Daoy (cell line): ENCODE data around the gene CCM2. TPM values are rescaled to one million over a fixed set of nuclear protein-coding genes. Genes with fewer than 3 reads are reported as not detected.
"Not testable (repeated sequence)": the region's sequence is repeated elsewhere in the genome, so short reads cannot be mapped to it uniquely, and the experiment has no call there.

Source experiments
- DNase-seq: peaks from one replicate; pipeline ENCODE4 v3.0.0-alpha.2; 2015; ENCODE audit warnings: low read depth
- total RNA-seq: library from RNA; depleted of rRNA; stranded (reverse); fragments of >200 nt; shearing (Covaris generic); gene quantifications from 2 replicates; pipeline ENCODE4 v1.2.3, GENCODE V29; 2014

Gene CCM2
- total RNA-seq, 1 experiment from 2014 or later, result 67.6 TPM

DNA sequence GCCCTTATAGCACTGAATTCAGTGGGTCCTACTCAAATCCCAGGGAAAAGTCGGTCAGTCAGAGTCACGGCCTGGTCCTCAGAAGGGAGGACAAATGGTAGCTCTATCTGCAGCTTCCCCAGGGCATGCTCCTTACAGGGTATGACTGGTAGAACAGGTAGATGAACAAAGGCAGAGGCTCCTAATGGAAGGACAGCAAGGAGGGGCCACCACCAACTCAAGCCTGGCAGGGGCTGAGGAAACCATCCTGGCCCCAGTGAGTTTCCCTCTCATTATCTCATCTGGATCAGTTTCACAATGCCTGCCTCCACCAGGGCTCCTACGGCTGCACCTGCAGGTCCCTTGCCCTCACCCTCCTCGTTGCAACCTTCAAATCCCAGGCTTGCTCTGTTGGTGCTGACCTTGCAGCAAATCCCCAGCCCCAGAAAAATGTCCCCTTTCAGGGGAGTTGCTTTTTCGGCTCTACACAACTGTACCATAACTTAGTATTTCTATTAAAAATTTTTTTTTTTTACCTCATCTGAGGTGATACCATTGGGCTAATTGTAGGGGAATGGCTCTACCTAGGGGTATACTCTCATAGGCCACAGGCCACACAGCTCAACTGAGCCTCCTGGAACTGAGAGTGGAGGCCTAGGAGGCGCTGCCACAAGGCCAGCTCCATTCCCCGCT, 18.8 kb upstream of the CCM2 start:
- DNase-seq, result peak; percentile 43

DNA sequence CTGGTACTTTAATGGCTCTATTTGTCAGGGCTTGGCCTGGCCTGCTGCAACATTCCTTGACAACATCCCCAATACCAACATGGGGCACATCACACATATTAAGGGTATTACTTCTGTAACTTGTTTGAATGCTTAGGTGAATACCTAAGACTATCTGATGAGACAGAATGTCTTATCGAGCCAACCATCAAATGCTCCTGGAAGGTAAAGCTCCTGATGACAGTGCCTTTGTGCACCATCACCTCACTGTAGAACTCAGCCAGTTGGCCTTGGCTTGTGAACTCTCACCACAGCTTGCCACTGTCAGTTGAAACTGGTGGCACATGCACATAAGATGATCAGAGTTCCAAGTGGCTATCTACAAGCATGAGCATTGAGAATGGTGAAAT, 17.5 kb upstream of the CCM2 start:
- peak; percentile 15 for DNase-seq

DNA sequence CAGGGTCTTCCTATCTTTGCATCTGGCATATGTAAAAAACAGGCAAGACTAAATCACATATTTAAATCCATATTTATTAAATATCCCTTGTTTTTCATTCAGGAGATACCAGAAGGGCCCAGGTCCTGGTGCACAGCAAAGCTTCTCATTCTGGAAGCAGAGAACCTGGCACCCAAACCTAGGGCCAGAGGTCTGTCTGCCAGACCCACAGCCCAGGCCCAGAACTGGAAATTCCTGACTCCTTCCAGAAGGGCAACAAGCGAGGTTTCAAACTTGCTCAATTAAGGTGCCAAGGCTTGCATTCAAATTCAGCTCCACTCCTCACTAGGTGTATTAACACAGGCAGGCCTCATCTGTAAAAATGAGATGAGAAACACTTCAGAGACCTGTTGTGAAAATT, 17.0 kb upstream of the CCM2 start:
- no peak for DNase-seq

DNA sequence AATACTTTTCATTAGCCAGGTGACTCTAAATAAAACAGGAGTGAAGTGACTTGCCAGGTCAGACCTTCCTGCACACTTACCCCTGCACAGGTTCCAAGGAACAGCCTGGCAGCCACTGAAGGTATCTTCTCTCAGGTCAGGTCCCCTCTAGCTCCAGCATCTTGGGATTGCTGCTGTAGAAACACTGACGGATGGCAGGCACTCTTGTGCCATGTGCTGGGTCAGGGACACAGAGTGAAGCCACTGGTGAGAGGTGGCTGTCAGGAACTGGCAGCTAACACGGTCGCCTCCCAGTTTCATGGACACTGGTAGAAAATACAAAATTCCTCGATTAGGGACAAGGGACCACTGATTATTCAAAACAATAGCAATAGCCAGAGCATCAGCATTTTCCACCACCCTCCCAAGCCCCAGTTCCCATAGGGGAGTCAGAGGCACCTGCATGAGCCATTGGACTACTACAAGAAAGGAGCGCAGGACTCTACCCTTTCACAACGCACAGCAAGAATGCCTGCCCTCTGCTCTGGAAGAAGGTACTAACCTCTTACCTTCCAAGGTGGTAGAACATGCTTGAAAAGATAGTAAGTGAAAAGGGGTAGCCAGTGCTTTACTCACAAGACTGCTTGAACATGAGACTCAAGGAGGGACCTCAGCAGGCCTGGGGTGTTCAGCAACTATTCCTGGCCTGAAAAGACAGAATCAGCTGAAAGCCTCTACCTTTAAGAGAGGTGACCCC, 16.1 kb upstream of the CCM2 start:
- no peak for DNase-seq

DNA sequence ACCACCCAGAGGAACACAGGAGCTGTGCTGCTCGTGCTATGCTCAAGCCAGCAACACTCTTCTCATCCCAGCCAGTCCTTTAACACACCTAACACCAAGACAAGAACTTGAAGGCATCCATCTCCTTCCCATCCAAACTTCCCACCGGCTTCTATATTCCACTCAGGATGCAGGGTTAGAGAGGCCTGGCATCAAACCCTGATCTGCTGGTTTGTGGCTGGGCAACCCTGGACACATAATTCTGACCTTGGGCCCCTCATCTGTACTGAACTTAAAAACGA, 15.6 kb upstream of the CCM2 start:
- no peak for DNase-seq

DNA sequence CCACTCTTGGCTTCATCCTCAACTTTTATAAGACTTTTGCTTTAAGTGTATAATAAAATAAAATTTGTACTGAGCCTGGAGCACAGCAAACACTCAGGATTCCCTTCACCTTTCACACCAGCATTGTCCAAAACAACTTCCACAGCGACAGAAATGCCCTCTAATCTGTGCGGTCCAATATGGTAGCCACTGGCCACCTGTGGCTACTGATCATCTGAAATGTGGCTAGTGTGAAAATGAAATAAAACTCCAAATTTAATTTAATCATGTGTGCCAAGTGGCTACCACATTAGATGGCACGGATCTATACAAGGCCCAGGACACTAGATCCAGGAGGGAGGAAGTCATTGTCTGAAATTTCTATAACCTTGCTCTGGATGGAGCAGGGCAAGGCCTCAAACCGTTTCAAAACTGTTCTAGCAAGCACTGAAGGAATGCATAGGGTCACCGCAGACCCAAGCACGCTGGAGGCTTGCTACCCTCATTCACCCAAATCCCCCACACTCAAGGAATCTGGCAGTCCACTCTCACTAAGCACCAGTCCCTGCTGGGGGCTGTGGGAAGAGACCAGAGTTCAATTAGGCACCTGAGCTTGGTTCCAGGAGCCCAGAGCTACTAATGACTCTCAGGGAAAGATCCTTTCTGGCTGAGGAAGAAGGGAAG, 14.8 kb upstream of the CCM2 start:
- no peak for DNase-seq

DNA sequence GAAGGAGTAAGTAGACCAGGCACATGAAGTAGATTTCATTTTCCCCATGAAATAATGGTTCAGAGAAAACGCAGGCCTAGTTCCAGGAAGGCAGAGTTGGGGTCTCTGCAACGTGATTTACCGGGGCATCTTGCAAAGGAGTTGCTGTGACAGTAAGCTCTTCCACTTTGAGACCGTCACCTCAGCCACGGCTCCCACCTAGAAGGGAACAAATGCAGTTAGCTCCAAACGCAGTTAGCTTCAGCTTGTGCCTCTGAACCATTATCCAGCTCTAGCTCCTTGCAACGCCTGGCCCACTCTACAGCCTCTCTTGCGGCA, 14.1 kb upstream of the CCM2 start:
- DNase-seq, result no peak

DNA sequence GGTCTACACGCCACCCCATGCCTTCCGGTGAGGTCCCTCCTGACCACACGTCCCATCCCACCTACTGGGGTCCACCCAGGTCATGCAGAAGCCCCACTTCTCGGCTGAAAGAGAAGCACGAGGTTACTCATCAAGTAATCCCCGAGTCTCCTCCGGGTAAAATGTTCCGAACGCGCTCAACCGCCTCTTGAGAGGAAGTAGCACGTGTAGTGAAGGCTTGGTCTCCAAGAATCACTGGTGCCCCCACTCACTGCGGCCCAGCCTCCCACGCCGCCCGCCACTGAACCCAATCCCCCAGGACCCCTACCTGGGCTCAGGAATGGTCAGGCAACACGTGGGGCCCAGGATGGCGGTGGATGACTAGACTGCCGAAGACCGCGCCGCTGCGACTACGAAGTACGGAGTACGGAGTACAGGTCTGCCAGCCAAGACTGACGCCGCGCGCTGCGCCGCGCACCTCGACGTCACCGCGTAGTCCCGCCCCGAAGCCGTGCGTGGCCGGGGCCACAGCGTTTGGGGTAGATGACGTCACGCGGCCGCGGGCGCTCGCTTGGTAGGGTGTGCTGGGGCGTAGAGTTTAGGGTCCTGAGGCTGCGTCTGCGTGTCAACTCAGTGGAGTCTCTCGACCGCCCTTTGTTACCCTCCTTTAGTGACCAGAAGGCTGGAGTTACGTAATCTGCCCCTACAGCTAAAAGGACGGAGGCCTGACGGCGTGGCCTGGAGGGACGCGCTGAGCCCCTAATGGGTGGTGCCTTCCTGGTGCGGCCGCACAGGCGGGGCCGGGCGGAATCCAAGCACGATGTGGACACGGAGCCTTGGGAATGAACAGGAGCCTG, 13.6 kb upstream of the CCM2 start:
- peak; percentile 100 for DNase-seq

DNA sequence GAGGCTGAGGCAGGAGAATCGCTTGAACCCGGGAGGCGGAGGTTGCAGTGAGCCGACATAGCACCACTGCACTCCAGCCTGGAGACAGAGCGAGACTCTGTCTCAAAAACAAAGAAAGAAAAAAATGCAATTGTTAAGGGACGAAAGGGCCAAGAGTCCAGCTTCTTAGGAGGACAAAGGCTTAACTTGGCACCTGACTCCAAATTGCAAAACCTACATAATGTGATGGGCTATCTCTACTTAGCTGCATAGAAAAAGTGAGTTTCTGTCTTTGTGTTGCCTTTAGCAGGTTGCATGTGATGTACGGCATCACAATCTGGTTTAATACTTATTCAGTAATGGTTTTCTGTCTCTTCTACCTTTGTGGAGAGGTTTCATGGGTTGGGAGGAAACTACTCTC, 12.5 kb upstream of the CCM2 start:
- no peak for DNase-seq

DNA sequence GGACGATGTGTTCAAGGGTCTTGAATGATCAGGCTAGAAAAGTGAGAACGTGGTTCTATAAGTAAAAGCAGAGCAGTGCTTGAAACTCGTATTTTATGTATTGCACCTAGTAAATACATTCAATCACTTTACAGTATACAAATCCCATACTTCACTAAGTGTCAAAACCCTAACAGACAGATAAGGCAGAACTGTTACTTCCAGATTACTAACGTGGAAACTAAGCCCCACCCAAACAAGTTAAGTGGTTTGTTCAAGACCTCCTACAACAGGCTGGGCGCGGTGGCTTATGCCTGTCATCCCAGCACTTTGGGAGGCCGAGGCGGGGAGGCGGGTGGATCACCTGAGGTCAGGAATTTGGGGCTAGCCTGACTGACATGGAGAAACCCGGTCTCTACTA, 12.0 kb upstream of the CCM2 start:
- DNase-seq, result no peak

DNA sequence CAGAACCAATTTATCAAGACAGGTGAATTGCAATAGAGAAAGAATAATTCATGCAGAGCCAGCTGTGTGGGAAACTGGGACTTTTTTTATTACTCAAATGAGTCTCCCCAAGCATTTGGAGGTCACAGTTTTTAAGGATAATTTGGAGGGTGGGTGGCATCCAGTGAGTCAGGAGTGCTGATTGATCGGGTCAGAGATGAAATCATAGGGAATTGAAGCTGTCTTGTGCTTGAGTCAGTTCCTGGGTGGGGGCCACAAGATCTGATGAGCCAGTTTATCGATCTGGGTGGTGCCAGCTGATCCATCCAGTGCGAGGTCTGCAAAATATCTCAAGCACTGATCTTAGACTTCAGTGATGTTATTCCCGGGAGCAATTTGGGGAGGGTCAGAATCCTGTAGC, 11.3 kb upstream of the CCM2 start:
- DNase-seq, result no peak

DNA sequence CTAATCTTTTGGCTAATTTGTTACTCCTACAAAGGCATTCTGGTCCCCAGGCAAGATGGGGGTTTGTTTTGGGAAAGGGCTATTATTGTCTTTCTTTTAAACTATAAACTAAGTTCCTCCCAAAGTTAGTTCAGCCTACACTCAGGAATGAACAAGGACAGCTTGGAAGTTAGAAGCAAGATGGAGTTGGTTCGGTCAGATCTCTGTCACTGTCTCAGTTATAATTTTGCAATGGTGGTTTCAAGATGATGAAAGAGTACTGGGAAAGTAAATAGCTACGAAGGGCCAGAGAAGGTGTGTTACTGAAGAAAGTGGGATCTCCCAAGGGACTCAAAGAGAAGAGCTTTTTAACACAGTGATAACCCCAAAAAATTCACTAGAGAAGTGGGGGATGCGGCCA, 10.9 kb upstream of the CCM2 start:
- DNase-seq, result no peak

DNA sequence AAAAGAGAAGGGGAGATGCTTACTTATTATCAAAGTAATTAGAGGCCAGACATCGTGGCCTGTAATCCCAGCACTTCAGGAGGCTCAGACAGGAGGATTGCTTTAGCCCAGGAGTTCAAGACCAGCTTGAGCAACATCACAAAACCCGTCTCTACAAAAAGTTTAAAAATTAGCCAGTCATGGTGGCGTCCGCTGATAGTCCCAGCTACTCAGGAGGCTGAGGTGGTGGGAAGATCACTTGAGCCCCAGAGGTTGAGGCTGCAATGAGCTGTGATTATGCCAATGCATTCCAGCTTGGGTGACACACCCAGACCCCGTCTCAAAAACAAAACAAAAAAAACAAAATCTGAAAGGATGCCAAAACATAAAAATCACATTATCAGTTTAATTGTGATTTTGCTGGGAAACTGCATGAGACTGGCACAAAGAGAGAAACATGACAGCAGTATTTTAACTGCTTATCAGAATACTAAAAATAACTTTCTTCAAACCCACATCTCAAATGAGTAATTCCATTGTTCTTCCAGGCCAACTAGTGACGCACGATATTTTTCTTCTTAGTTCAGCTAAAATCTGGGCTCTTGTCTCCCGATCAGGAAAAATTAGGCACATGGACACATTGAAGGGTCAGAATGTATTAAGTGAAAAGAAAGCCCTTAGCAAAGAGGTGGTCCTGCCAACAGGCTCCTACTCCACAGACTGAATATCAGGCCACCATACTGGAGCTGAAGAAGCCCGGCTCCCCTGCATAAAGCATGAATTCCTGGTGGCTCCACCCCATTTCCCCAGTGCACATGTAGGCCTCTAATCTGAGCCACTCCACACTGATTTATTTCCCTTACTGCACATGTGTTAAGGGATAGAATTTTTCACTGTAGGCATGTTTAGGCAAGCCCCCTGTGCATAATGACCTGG, 9.6 kb upstream of the CCM2 start:
- DNase-seq, result peak; percentile 68

DNA sequence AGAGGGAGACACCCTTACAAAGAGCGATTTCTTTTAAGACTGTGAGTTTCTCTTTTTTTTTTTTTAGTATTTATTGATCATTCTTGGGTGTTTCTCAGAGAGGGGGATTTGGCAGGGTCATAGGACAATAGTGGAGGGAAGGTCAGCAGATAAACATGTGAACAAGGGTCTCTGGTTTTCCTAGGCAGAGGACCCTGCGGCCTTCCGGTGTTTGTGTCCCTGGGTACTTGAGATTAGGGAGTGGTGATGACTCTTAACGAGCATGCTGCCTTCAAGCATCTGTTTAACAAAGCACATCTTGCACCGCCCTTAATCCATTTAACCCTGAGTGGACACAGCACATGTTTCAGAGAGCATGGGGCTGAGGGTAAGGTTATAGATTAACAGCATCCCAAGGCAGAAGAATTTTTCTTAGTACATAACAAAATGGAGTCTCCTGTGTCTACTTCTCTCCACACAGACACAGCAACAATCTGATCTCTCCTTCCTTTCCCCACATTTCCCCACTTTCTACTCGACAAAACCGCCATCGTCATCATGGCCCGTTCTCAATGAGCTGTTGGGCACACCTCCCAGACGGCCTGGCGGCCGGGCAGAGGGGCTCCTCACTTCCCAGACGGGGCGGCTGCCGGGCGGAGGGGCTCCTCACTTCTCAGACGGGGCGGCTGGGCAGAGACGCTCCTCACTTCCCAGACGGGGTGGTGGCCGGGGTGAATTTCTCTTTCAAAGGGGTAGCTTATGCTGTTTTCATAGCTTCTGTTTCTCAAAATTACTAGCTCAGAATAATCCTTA, 7.8 kb upstream of the CCM2 start:
- not testable (repeated sequence) for DNase-seq

DNA sequence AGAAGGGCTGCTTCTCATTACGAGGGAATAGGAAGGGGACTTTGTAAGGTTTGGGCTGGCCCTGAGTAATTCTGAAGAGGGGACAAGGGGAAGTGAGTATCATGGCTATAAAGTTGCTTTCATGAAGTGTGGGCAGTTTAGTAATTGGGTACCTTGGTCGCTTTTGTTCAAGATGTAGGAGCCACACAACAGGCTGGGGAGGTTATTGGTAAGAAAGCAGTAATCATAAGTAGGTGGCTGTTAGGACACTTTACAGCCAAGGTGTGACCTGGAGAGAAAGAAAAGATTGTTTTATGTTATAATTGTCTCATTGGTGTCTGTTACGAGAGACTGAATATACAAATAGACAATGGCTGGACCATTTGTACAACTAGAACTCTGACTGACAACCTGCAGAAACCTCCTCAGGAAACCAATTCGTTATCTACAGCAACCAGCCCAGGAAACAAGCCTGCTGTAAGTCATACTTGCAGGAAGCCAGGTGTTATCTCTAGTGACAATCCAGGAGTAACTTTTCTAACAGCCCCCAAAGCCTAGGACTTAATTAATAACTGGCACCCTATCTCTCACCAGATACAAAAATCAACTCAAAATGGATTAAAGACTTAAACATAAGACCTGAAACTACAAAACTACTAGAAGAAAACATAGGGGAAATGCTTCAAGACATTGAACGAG, 5.0 kb upstream of the CCM2 start:
- no peak for DNase-seq

DNA sequence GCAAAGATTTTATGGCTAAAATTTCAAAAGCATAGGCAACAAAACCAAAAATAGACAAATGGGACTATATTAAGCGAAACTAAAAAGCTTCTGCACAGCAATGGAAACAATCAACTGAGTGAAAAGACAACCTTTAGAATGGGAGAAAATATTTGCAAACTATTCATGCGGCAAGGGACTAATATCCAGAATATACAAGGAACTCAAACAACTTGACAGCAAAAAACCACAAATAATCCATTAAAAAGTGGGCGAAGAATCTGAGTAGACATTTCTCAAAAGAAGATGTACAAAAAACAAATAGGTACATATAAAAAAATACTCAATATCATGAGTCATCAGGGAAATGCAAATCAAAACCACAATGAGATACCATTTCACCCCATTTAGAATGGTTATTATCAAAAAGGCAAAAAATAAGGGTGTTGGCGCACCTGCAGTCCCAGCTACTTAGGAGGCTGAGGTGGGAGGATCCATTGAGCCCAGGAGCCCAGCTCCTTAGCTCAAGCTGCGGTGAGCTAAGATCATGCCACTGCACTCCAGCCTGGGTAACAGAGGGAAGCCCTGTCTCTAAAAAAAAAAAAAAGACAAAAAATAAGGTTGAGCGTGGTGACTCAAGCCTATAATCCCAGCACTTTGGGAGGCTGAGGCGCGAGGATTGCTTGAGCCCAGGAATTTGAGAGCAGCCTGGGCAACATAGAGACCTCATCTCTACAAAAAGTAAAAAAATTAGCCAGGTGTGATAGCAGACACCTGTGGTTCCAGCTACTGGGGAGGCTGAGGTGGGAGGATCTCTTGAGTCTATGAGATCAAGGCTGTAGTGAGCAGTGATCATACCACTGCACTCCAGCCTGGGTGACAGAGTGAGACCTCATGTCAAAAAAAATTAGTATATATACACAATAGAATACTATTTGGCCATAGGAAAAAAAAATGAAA, 4.2 kb upstream of the CCM2 start:
- no peak for DNase-seq

DNA sequence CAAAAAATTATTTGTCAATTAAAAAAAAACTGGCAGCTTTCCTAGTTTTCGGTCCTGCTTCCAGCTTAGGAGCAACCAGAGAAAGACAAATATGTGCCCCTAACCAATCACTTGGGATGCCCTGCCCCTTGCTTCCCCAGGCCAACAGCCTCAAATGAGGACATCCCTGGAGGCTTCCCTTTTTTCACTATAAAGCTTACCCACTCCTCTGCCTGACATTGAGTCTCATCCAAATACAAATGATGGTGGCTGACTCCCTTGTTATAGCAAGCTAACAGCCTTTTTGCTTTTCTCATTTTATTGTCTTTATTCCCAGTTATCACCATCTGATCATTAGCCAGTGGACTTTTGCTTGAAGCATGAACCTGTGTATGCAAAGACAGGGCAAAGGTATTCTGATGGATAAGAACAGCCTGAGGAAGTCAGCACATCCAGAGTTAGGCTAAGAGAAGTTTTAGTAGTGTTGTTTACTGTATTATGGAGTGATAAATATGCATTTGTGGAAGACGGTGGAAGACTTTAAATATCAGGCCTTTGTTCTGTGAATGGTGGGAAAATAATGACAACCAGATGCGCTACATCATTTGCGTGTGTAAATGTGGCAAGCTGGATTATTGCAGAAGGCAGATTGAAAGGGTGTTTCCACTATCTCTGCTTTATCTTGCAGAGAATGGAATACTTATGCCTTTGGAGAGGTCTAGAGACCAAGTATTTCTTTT, 1.7 kb upstream of the CCM2 start:
- no peak for DNase-seq
